ENCODE results near the gene NELFA. TPM values are rescaled to one million over a fixed set of nuclear protein-coding genes. Genes with fewer than 3 reads are reported as not detected.
A peak's percentile ranks its signal among the peaks of the same experiment; 100 is the strongest.

NELFA gene
- total and polyA plus RNA-seq, 2 of the 13 experiments (the other 11 are each of a cell fraction or from before 2014, with no cell fraction given) = 13.3 to 18.5 TPM

GRCh38 chr4:2008671-2008920 is 178 bp downstream of the NELFA start (continued):
- TF ChIP-seq ZNF558 (CRISPR knock-in tag; IDR thresholded peaks at IDR 0.05; ENCODE audit: borderline replicate concordance) = no peak; the same call in 1 of the 2 replicates
- TF ChIP-seq ZNF775 (CRISPR knock-in tag; IDR thresholded peaks at IDR 0.05; ENCODE audit: borderline replicate concordance) = no peak
- no peak for TF ChIP-seq ZNF282 (IDR thresholded peaks at IDR 0.05; ENCODE audit: partially characterized antibody)
- no peak for TF ChIP-seq ZBTB25 (CRISPR knock-in tag; IDR thresholded peaks at IDR 0.05)
- no peak for TF ChIP-seq HNRNPLL (IDR thresholded peaks at IDR 0.05; ENCODE audit: low read depth, low read length, poor library complexity, severe bottlenecking)
- no peak for TF ChIP-seq ZNF546 (CRISPR knock-in tag; conservative IDR thresholded peaks at IDR 0.05)
- TF ChIP-seq TAF15 (IDR thresholded peaks at IDR 0.05; ENCODE audit: low read depth, low read length, poor library complexity, severe bottlenecking) = no peak
- TF ChIP-seq SIX1 (CRISPR knock-in tag; IDR thresholded peaks at IDR 0.05; ENCODE audit: borderline replicate concordance) = 0 out of 2 replicates have a peak, but pooled peaks have one; percentile 3
- TF ChIP-seq HOXD1 (CRISPR knock-in tag; IDR thresholded peaks at IDR 0.05) = 0 out of 2 replicates have a peak, but pooled peaks have one; percentile 16
- TF ChIP-seq MIXL1 (CRISPR knock-in tag; IDR thresholded peaks at IDR 0.05) = no peak
- TF ChIP-seq ZSCAN25 (CRISPR knock-in tag; IDR thresholded peaks at IDR 0.05) = no peak
- no peak for TF ChIP-seq ZNF572 (CRISPR knock-in tag; IDR thresholded peaks at IDR 0.05)
- TF ChIP-seq ZBTB44 (CRISPR knock-in tag; IDR thresholded peaks at IDR 0.05) = 0 out of 2 replicates have a peak, but pooled peaks have one; percentile 62
- no peak for TF ChIP-seq CEBPG (CRISPR knock-in tag; IDR thresholded peaks at IDR 0.05)
- TF ChIP-seq MIER3 (CRISPR knock-in tag; IDR thresholded peaks at IDR 0.05; ENCODE audit: borderline replicate concordance) = 0 out of 2 replicates have a peak, but pooled peaks have one; percentile 10
- TF ChIP-seq GLMP (CRISPR knock-in tag; IDR thresholded peaks at IDR 0.05; ENCODE audit: borderline replicate concordance) = no peak
- no peak for TF ChIP-seq ZNF274 (CRISPR knock-in tag; IDR thresholded peaks at IDR 0.05)
- no peak for TF ChIP-seq PLRG1 (conservative IDR thresholded peaks at IDR 0.05)
- TF ChIP-seq MAFG (CRISPR knock-in tag; IDR thresholded peaks at IDR 0.05) = peak; percentile 44; the same call in 1 of the 2 replicates
- TF ChIP-seq ZBTB10 (CRISPR knock-in tag; IDR thresholded peaks at IDR 0.05; ENCODE audit: borderline replicate concordance) = no peak
- no peak for TF ChIP-seq SKIL (CRISPR knock-in tag; IDR thresholded peaks at IDR 0.05; ENCODE audit: borderline replicate concordance)
- TF ChIP-seq CERS6 (CRISPR knock-in tag; IDR thresholded peaks at IDR 0.05) = peak; percentile 53; the same call in 1 of the 2 replicates
